ENCODE results near the gene CXCL12.

- TF ChIP-seq POLR2A (IDR thresholded peaks at IDR 0.05) (no peak), CTCF (IDR thresholded peaks at IDR 0.05) (no peak)
These were observed 40.6 kb upstream of the CXCL12 start for GRCh38 chr10:44425466-44425865.
